ENCODE measurements around the gene MAIP1.

Gene MAIP1

GRCh38 chr2:200007306-200007705 lies 51.9 kb downstream of the MAIP1 start:
- no peak for TF ChIP-seq CTCF (IDR thresholded peaks at IDR 0.05; ENCODE audit: low read depth, low read length, missing control alignments)
- no peak overlapping the region for H3K4me3 ChIP-seq (replicated peaks; ENCODE audit: low read depth, low read length)

GRCh38 chr2:200012401-200012800 lies 57.0 kb downstream of the MAIP1 start:
- H3K4me3 ChIP-seq (replicated peaks; ENCODE audit: low read depth, low read length), result no peak overlapping the region
- DNase-seq (ENCODE audit: extremely low read depth, low read depth), result no peak
- no peak for TF ChIP-seq CTCF (IDR thresholded peaks at IDR 0.05; ENCODE audit: low read depth, low read length, missing control alignments)

More at GRCh38 chr2:200007306-200007705, 51.9 kb downstream of the MAIP1 start:
- no peak for DNase-seq (ENCODE audit: extremely low read depth, low read depth)

Data from HFF-Myc (cell line).